ENCODE results near the gene ZNF417.
"Not testable (repeated sequence)": the region's sequence is repeated elsewhere in the genome, so short reads cannot be mapped to it uniquely, and the experiment has no call there.

The ZNF417 gene

DNA sequence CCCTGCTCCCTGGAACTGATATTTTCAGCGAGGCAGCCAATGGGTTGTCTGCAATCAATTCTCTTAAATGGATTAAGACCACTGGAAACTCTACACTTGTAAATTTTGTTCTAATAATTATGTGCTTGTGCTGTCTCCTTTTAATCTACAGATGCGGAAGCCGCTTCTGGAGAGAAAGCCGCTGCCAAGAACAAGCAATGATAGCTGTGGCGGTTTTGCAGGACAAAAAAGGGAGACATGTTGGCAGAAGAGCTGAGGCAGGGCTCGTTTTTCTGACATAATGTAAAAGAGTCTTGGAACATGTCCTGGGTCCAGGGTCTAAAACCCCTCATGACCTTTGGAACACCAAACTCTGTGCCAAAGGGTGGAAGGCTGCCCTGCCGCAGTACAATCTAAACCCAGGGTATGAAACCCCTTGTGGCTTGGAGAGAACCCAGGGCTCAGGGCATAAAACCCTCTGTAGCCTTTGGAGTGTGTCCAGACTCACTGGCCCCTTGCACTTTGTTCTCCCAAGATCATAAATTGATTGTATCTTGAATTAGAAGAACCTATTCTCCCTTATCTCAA, 12.7 kb downstream of the ZNF417 start:
- Histone ChIP-seq H3K4me1 (ENCODE audit: control insufficient read depth in 1 of 2, insufficient read depth in 2 of 2, low read length in 2 of 2) (no peaks in the 10 kb centered on the region), H3K18ac (ENCODE audit: low read length) (no peak overlapping the region), H3K23ac (ENCODE audit: low read length) (no peak overlapping the region), H3K9me3 (ENCODE audit: insufficient read depth, low read depth, low read length) (no peaks in the 10 kb centered on the region), H3K36me3 (ENCODE audit: control insufficient read depth in 1 of 2, insufficient read depth in 2 of 2, low read length in 2 of 2) (peaks cover 8 to 14% of the 10 kb centered on the region in 2 experiments), H2BK5ac (ENCODE audit: low read depth, low read length, poor library complexity) (no peak overlapping the region), H4K8ac (ENCODE audit: low read depth, low read length) (no peak overlapping the region), H3K4me3 (ENCODE audit: low read depth, low read length) (no peak overlapping the region), H3K4ac (ENCODE audit: low read depth, low read length) (no peak overlapping the region), H3K27ac (ENCODE audit: low read depth, low read length) (no peak overlapping the region), H3K14ac (ENCODE audit: low read length) (no peak overlapping the region), H2AK5ac (ENCODE audit: low read length) (no peak overlapping the region), H3K4me2 (ENCODE audit: low read length) (no peak overlapping the region), H3K27me3 (ENCODE audit: insufficient read depth, low read length) (no peaks in the 10 kb centered on the region), H2BK12ac (ENCODE audit: low read length) (no peak overlapping the region), H2BK120ac (ENCODE audit: insufficient read depth, low read length, poor library complexity) (no peak overlapping the region), H3K9ac (ENCODE audit: low read length) (no peak overlapping the region), H3K79me2 (ENCODE audit: control insufficient read depth, insufficient read depth, low read length, poor library complexity) (no peaks in the 10 kb centered on the region), H4K12ac (ENCODE audit: low read depth, low read length) (no peak overlapping the region), H4K91ac (ENCODE audit: low read depth, low read length) (no peak overlapping the region), H2AFZ (ENCODE audit: insufficient read depth, low read length, poor library complexity) (no peak overlapping the region), H3K79me1 (ENCODE audit: low read length) (no peaks in the 10 kb centered on the region)
- DNase-seq, result no peak
- no CpG with 5 or more reads among the region's 7 CpGs for WGBS (ENCODE audit: extremely low coverage, insufficient coverage, insufficient read length)

DNA sequence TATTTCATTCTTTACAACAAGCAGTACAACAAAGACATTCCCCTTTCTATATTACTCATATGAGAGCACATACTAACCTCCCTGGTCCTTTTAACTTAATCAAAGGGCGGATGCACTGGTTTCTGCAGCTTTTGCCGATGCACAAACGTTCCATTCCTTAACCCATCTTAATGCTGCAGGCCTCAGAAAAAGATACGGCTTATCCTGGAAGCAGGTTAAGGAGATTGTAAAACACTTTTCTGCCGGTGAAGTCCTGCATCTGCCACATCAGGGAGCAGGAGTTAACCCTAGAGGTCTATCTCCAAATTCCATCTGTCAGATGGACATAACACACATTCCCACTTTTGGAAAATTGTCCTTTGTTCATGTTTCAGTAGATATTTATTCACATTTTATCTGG, 16.1 kb downstream of the ZNF417 start:
- Histone ChIP-seq H2AK5ac (ENCODE audit: low read length) (no peak overlapping the region), H3K18ac (ENCODE audit: low read length) (no peak overlapping the region), H2BK12ac (ENCODE audit: low read length) (no peak overlapping the region), H2BK120ac (ENCODE audit: insufficient read depth, low read length, poor library complexity) (no peak overlapping the region), H3K9me3 (ENCODE audit: insufficient read depth, low read depth, low read length) (no peaks in the 10 kb centered on the region), H4K8ac (ENCODE audit: low read depth, low read length) (no peak overlapping the region), H3K23ac (ENCODE audit: low read length) (no peak overlapping the region), H3K4me1 (ENCODE audit: control insufficient read depth in 1 of 2, insufficient read depth in 2 of 2, low read length in 2 of 2) (peaks cover 3 to 4% of the 10 kb centered on the region in 2 experiments), H4K12ac (ENCODE audit: low read depth, low read length) (no peak overlapping the region), H3K27me3 (ENCODE audit: insufficient read depth, low read length) (no peaks in the 10 kb centered on the region), H2AFZ (ENCODE audit: insufficient read depth, low read length, poor library complexity) (no peak overlapping the region), H3K9ac (ENCODE audit: low read length) (no peak overlapping the region), H4K91ac (ENCODE audit: low read depth, low read length) (no peak overlapping the region), H3K27ac (ENCODE audit: low read depth, low read length) (no peak overlapping the region), H3K79me1 (ENCODE audit: low read length) (no peaks in the 10 kb centered on the region), H3K79me2 (ENCODE audit: control insufficient read depth, insufficient read depth, low read length, poor library complexity) (no peaks in the 10 kb centered on the region), H3K36me3 (ENCODE audit: control insufficient read depth in 1 of 2, insufficient read depth in 2 of 2, low read length in 2 of 2) (peaks cover 3 to 4% of the 10 kb centered on the region in 2 experiments), H3K4me2 (ENCODE audit: low read length) (no peak overlapping the region), H3K4ac (ENCODE audit: low read depth, low read length) (no peak overlapping the region), H2BK5ac (ENCODE audit: low read depth, low read length, poor library complexity) (no peak overlapping the region), H3K14ac (ENCODE audit: low read length) (no peak overlapping the region), H3K4me3 (ENCODE audit: low read depth, low read length) (no peak overlapping the region)
- WGBS (ENCODE audit: extremely low coverage, insufficient coverage, insufficient read length), result no CpG with 5 or more reads among the region's 5 CpGs
- peak; percentile 21 to 75 for DNase-seq

DNA sequence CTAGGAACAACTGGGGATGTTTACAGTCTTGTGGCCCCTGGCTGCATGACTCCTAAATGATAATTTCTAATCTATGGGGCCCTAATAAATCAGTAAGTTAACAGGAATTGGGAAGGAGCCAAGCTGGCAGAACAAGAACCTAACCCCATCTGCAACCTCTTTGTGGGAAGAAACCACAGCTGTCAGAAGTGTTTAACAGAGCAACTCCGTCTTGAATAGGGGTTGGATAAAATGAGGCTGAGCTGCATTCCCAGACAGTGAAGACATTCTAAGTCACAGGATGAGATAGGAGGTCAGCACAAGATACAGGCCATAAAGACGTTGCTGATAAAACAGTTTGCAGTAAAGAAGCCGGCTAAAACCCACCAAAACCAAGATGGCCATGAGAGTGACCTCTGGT, 25.7 kb downstream of the ZNF417 start:
- peak overlapping the region; percentile 72 for H4K91ac ChIP-seq (ENCODE audit: low read depth, low read length)
- not testable (repeated sequence) for H3K36me3 ChIP-seq (ENCODE audit: control insufficient read depth in 1 of 2, insufficient read depth in 2 of 2, low read length in 2 of 2); H4K12ac ChIP-seq (ENCODE audit: low read depth, low read length); H3K79me2 ChIP-seq (ENCODE audit: control insufficient read depth, insufficient read depth, low read length, poor library complexity); H3K23ac ChIP-seq (ENCODE audit: low read length); H3K9me3 ChIP-seq (ENCODE audit: insufficient read depth, low read depth, low read length); H2AFZ ChIP-seq (ENCODE audit: insufficient read depth, low read length, poor library complexity); H3K4me3 ChIP-seq (ENCODE audit: low read depth, low read length); H3K27me3 ChIP-seq (ENCODE audit: insufficient read depth, low read length); H3K9ac ChIP-seq (ENCODE audit: low read length); H2AK5ac ChIP-seq (ENCODE audit: low read length); H3K18ac ChIP-seq (ENCODE audit: low read length); H3K4ac ChIP-seq (ENCODE audit: low read depth, low read length); H4K8ac ChIP-seq (ENCODE audit: low read depth, low read length)
- peaks cover 20% of the 10 kb centered on the region for H3K79me1 ChIP-seq (ENCODE audit: low read length)
- peak overlapping the region; percentile 96 for H2BK120ac ChIP-seq (ENCODE audit: insufficient read depth, low read length, poor library complexity)
- H3K4me1 ChIP-seq (ENCODE audit: control insufficient read depth in 1 of 2, insufficient read depth in 2 of 2, low read length in 2 of 2), result peaks cover 4 to 26% of the 10 kb centered on the region in 2 experiments
- WGBS (ENCODE audit: extremely low coverage, insufficient coverage, insufficient read length), result no CpG with 5 or more reads among the region's 3 CpGs
- H3K4me2 ChIP-seq (ENCODE audit: low read length), result peak overlapping the region; percentile 58
- H3K14ac ChIP-seq (ENCODE audit: low read length), result peak overlapping the region; percentile 11
- H2BK12ac ChIP-seq (ENCODE audit: low read length), result peak overlapping the region; percentile 69
- peak overlapping the region; percentile 89 for H3K27ac ChIP-seq (ENCODE audit: low read depth, low read length)
- DNase-seq, result peak; percentile 93 to 94
- peak overlapping the region; percentile 70 for H2BK5ac ChIP-seq (ENCODE audit: low read depth, low read length, poor library complexity)

DNA sequence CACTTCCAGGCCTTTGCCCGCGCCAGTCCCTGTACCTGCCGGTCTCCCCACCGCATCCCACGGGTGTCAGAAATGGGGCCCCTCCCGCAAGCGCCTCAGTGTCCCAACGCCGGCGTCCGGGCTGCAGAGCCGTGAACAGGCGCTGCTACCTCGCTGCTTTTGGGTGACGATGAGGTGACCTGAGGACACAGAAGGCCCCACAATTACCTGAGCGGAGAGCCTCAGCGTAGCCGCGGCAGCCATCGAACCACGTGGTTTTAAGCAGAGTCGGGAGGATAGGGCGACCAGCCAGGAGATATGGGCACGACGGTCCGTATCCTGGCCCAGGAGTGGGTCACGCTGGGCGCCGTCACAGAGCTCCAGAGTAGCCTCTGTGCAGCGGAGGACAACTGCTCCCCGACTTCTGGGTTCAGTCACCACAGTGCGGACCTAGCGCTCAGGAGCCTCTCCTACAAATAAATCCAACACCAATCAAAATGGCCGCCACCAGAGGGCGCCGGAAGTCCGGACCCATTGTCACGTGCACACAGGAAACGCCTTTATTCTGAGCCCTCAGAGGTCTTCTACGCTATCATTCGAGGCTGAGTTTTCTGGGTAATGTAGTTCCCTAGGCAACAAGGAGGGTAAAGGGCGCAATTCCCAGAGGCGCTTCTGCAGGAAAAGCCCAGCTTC, 27.7 kb downstream of the ZNF417 start, which contains the start of gene ZNF814:
Gene ZNF814 (minus strand): TSS at position 478 of the 672 bp plus-strand sequence. CDS start 235 bp downstream, at position 243.
- H3K79me2 ChIP-seq (ENCODE audit: control insufficient read depth, insufficient read depth, low read length, poor library complexity), result peaks cover 12% of the 10 kb centered on the region
- DNase-seq, result peak; percentile 96 to 98
- peak within 1 kb of the TSS; percentile 98 for H3K18ac ChIP-seq (ENCODE audit: low read length)
- peaks cover 4 to 29% of the 10 kb centered on the region in 2 experiments for H3K4me1 ChIP-seq (ENCODE audit: control insufficient read depth in 1 of 2, insufficient read depth in 2 of 2, low read length in 2 of 2)
- peak within 1 kb of the TSS; percentile 91 for H3K4me2 ChIP-seq (ENCODE audit: low read length)
- H3K9me3 ChIP-seq (ENCODE audit: insufficient read depth, low read depth, low read length), result peaks cover 4% of the 10 kb centered on the region
- H3K9ac ChIP-seq (ENCODE audit: low read length), result peak within 1 kb of the TSS; percentile 72
- peak within 1 kb of the TSS; percentile 37 for H3K23ac ChIP-seq (ENCODE audit: low read length)
- peak within 1 kb of the TSS; percentile 62 for H2BK5ac ChIP-seq (ENCODE audit: low read depth, low read length, poor library complexity)
- peak within 1 kb of the TSS; percentile 95 for H4K8ac ChIP-seq (ENCODE audit: low read depth, low read length)
- peak within 1 kb of the TSS; percentile 78 for H2BK12ac ChIP-seq (ENCODE audit: low read length)
- H2BK120ac ChIP-seq (ENCODE audit: insufficient read depth, low read length, poor library complexity), result peak within 1 kb of the TSS; percentile 92
- H4K91ac ChIP-seq (ENCODE audit: low read depth, low read length), result peak within 1 kb of the TSS; percentile 92
- peaks cover 3 to 5% of the 10 kb centered on the region in 2 experiments for H3K36me3 ChIP-seq (ENCODE audit: control insufficient read depth in 1 of 2, insufficient read depth in 2 of 2, low read length in 2 of 2)
- H3K4ac ChIP-seq (ENCODE audit: low read depth, low read length), result peak within 1 kb of the TSS; percentile 93
- H3K4me3 ChIP-seq (ENCODE audit: low read depth, low read length), result peak within 1 kb of the TSS; percentile 83
- no CpG with 5 or more reads among the region's 43 CpGs for WGBS (ENCODE audit: extremely low coverage, insufficient coverage, insufficient read length)
- H3K14ac ChIP-seq (ENCODE audit: low read length), result peak within 1 kb of the TSS; percentile 70
- H3K27ac ChIP-seq (ENCODE audit: low read depth, low read length), result peak within 1 kb of the TSS; percentile 42
- H4K12ac ChIP-seq (ENCODE audit: low read depth, low read length), result peak within 1 kb of the TSS; percentile 84
- peaks cover 22% of the 10 kb centered on the region for H3K79me1 ChIP-seq (ENCODE audit: low read length)
- peak within 1 kb of the TSS; percentile 82 for H2AK5ac ChIP-seq (ENCODE audit: low read length)
- H2AFZ ChIP-seq (ENCODE audit: insufficient read depth, low read length, poor library complexity), result peak within 1 kb of the TSS; percentile 62
- no peaks in the 10 kb centered on the region for H3K27me3 ChIP-seq (ENCODE audit: insufficient read depth, low read length)
